Urothelium cell line (cell line): ENCODE results near the gene ZER1.
"Not testable (repeated sequence)": the region's sequence is repeated elsewhere in the genome, so short reads cannot be mapped to it uniquely, and the experiment has no call there.

Experiments used
- DNase-seq: peaks from one replicate; pipeline ENCODE4 v3.0.0; 2011; ENCODE audit warnings: low spot score, mixed read lengths
- FAIRE-seq: peaks from 2 replicates; lab custom pipeline; 2011; peaks lifted over from hg19 to GRCh38; lab: Jason Lieb, UNC

The ZER1 gene

GRCh38 chr9:128696923-128697707, 74.6 kb downstream of the ZER1 start:
- FAIRE-seq (no peak), DNase-seq (no peak)

- FAIRE-seq = no peak
- no peak for DNase-seq
These were observed 77.4 kb downstream of the ZER1 start for GRCh38 chr9:128694344-128694743.

- not testable (repeated sequence) for DNase-seq, FAIRE-seq
These were observed 78.0 kb downstream of the ZER1 start for GRCh38 chr9:128693738-128694137.

GRCh38 chr9:128690684-128691034, 81.1 kb downstream of the ZER1 start:
- no peak for DNase-seq
- no peak for FAIRE-seq

GRCh38 chr9:128689820-128690683, 81.7 kb downstream of the ZER1 start:
- FAIRE-seq = no peak
- peak; percentile 72 for DNase-seq

GRCh38 chr9:128689293-128689774, 82.4 kb downstream of the ZER1 start:
- peak; percentile 62 for DNase-seq
- FAIRE-seq = no peak

GRCh38 chr9:128688501-128689292, 83.0 kb downstream of the ZER1 start, which contains the start of gene SET:
SET (plus strand) TSS chr9:128689222; CDS start chr9:128689583, 361 bp downstream.
- FAIRE-seq = peak; percentile 75
- DNase-seq = peak; percentile 99

GRCh38 chr9:128687453-128687852, 84.3 kb downstream of the ZER1 start:
- FAIRE-seq = no peak
- no peak for DNase-seq

DNA sequence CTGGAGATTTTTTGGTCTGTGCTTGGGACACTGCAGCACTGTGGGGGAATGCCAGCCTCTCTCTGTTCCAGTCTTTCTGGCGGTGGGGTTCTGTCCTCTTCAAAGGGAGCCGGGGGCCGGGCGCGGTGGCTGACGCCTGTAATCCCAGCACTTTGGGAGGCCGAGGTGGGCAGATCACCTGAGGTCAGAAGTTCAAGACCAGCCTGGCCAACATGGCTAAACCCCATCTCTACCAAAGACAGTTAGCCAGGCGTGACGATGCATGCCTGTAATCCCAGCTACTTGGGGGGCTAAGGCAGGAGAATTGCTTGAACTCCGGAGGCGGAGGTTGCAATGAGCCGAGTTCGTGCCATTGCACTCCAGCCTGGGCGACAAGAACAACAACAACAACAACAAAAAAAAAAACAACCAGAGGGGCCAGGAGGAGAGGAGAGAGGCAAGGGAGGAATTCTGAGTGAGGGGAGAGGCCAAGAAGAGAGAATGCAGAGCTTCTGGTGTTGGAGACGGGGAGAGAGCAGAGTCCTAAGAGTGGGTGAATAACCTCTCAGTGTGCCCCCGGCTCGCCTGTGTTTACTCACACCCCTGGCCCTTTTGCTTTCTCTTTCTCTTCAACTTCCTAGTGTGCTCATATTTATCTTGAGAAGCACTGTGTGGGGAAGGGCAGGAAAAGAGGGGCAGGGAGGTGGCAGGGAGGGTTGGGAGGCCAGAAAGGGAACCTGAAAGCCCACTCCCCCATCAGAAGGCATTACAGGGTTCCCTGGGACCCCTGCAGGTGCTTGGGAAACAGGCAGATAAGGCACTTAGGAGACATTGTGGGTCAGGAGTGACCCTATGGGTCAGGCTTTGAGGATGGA, 85.9 kb downstream of the ZER1 start:
- DNase-seq = no peak
- no peak for FAIRE-seq

DNA sequence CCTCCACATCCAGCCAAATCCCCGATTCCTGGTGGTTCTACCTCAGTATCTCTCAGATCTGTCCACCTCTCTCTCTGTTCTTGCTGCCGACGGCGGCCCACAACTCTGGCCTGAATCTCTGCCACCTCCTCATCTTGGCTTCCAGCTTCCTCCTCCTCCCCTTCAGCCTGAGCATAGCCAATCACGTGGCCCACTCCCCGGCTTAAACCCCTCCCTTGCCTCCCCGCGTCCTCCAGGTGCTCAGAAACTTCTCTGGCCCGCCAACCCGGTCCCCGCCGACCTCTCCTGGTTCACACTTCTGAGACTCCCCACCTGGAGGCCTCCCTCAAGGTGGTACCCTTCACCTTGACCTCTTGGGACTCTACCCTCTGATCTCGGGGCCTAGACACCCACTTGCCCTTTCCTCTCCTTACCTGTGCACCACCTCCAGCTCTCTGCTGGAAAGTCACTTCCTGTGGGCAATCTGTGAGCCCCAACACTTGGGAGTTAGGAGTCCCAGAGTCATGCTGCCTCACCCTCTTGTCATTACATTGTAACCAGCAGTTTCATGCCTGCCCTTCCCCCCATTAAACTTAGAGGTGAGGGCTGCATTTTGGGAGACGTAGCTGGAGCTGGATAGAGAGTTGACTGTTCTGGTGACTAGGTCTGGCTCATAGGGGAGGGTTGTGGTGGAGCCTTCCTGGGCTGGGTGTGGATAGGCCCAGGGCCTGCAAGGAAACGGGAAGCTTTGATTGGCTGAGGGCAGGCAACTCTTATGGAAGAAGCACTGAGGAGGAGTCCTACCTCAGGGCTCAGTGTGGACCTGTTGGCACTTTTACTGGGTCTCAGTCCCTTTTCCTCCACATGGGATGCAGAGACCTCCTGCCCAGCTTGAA, 87.2 kb downstream of the ZER1 start:
- DNase-seq (peak; percentile 82), FAIRE-seq (no peak)

GRCh38 chr9:128684065-128684324, 87.7 kb downstream of the ZER1 start:
- no peak for DNase-seq
- FAIRE-seq = no peak

DNA sequence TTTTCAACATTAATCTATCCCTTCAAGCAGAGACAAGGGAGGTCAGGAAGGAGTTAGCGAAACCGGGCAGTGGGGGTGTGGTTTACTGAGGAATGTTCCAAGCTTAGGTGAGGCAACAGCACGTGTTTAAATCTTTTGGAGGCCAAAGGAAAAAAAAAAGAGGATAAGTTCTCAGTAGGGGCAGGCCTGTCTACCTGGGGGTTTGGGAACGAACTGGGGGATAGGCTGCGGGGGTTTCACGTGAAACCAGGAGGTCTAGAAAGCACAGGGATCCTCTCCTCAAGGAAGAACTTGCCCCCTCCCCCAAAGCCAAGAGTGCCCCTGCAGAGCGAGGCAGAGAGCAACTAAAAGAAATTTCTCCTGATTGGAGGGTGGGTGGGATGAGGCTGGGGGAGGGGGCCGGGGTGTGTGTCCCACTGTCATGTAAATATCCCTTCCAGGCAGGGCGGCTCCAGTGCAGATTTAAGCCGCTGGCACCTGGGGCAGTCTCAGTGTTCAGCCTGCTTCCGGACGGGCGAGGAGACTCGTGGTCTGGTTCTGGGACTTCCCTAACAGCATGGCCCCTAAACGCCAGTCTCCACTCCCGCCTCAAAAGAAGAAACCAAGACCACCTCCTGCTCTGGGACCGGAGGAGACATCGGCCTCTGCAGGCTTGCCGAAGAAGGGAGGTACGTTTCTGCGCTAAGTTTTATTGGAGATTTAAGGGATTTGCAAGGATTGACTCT, 88.2 kb downstream of the ZER1 start:
- FAIRE-seq (no peak), DNase-seq (peak; percentile 55)
